ENCODE data around the gene TRIM8.

The TRIM8 gene

DNA sequence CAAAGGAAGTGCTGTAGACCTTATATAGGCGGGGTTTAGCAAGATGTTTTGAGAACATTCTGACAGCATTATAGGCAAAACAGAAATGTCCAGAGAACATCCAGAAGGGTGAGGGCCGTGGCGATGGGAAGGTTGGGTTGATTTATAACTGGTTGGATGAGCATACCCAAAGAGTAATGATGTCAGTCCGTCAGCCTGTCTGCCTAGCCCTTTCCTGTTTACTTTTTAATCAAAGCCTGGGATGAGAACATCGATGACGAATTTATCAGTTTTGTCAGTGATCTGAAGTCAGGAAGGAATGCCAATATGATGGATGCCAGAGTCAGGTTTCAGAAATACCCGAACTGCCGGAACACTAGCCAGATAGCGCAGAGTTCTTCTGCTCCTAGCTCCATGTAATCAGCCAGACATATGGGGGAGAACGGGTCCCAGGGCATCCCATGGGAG is 33.8 kb upstream of the TRIM8 start:
- no peak for TF ChIP-seq ZNF274 (IDR thresholded peaks at IDR 0.05; ENCODE audit: low read depth, low read length)

DNA sequence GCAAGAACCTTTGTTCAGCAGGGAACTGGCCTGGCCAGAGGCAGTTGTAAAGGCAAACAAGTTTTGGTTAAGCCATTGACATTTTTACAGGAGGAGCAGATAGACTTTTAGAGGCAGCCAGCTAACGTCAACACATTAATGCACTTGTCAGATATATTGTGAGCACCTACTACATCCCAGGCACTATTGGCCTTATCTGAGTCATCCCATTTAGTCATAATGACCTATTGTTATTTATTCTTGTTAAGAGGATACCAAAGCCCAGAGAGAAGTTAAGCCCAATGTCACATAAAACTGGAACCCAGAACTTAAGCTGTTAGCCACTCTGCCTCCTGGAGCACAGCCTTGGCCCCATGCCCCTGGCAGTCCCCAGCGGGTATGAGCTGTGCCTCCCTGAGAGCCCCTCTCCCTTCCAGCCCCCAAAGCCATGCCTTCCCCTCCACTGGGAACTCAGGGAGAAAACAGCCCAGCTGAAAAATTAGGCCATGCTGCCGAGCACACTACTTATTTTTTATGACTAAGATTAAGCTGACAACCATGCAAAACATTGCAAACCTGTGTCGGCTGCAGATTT is 32.7 kb upstream of the TRIM8 start:
- H3K4me3 ChIP-seq (ENCODE audit: low read length), result no peak overlapping the region

More for the DNA sequence above, 33.8 kb upstream of the TRIM8 start:
- no peak overlapping the region for H3K4me3 ChIP-seq (ENCODE audit: low read length)

DNA sequence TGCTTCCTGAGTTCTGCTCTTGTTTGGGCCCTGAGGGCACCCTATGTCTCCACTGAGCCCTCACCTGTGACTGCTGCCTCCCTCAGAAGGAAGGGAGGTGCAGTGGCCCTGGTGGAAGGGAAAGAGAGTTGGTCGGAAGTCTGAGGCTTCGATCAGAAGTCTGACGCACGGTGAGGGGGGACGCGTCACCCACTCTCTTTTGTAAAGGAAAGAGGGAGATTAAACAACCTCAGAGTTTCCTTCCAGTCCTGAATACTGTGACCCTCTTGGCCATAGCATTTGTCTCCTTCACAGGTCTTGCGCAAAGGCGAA is 31.4 kb upstream of the TRIM8 start:
- no peak for TF ChIP-seq ZNF274 (IDR thresholded peaks at IDR 0.05; ENCODE audit: low read depth, low read length)
- no peak overlapping the region for H3K4me3 ChIP-seq (ENCODE audit: low read length)

More for the DNA sequence above, 32.7 kb upstream of the TRIM8 start:
- no peak for TF ChIP-seq ZNF274 (IDR thresholded peaks at IDR 0.05; ENCODE audit: low read depth, low read length)

DNA sequence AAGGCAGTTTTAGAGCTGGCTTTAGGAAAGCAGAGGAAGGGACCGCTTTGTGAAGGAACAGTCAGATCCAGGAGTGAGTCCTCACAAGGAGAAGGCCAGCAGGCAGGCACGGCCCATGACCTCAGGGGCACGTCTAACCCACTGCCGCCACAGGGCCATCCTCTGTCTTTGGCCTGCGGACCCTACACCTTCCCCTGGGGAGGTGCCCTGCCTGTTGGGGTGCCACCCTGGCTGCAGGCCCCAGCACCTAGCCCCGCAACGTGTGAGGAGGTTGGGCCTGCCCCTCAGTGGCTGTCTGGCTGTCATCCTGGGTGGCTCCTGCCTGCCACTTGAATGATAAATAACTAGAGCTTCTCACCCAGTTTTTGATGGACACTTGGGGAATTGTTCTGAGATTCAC is 31.0 kb upstream of the TRIM8 start:
- H3K4me3 ChIP-seq (ENCODE audit: low read length), result no peak overlapping the region
- no peak for TF ChIP-seq ZNF274 (IDR thresholded peaks at IDR 0.05; ENCODE audit: low read depth, low read length)

DNA sequence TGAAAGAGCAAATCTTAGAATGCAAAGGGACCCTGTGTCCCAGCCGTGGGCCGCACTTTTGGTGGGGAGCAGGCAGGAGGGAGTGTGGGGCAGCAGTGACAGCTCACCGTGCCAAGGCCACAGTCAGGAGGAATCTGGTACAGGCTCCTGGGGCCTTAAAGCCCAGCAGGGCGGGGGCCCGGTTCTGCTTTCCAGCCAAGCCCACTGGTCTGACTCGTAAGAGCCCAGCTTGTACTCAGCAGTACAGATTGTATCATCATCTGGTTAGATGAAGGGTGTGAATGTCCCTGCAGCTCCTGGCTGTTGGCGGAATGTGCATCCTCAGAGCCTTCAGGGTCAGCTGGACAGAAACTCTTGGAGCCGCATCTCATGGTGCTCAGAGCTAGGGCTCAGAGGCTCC is 30.5 kb upstream of the TRIM8 start:
- no peak overlapping the region for H3K4me3 ChIP-seq (ENCODE audit: low read length)
- no peak for TF ChIP-seq ZNF274 (IDR thresholded peaks at IDR 0.05; ENCODE audit: low read depth, low read length)

DNA sequence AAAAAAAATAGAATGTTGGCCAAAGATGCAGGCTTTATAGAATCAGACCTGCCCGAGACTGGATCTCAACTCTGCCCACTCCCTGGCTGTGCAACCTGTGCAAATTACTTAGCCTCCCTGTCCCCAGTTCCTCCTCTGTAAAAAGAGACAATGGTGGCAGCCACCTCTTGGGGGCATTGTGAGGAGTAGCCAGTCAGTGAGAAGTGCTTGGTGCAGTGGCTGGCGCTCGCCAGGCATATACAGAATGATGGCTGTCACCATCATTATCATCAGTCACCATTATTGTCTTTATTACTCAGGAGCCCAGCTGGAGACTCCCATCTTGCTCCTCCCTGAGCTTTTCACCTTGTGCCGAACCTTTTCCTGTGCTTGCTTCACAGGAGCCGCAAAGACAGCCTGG is 29.4 kb upstream of the TRIM8 start:
- no peak for TF ChIP-seq ZNF274 (IDR thresholded peaks at IDR 0.05; ENCODE audit: low read depth, low read length)
- no peak overlapping the region for H3K4me3 ChIP-seq (ENCODE audit: low read length)

DNA sequence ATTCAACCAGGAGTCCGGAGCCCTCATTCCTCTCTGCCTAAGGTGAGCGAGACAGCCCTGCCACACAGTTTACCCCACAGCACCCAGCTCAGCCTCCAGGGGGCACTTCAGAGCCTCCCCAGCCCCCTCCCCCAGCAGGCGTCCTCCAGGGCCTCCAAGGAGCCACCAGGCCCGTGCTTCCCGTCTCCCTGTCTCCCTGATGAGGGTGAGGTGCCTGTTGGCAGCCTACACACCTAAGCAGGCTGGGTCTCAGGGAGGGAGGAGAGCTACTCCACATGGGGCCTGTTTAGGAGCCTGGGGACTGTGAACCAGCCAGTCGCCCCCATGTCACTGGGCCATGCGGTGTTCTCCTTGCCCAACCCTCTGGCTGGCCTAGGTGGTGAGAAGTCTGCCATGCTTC is 28.9 kb upstream of the TRIM8 start:
- TF ChIP-seq ZNF274 (IDR thresholded peaks at IDR 0.05; ENCODE audit: low read depth, low read length), result no peak
- no peak overlapping the region for H3K4me3 ChIP-seq (ENCODE audit: low read length)

DNA sequence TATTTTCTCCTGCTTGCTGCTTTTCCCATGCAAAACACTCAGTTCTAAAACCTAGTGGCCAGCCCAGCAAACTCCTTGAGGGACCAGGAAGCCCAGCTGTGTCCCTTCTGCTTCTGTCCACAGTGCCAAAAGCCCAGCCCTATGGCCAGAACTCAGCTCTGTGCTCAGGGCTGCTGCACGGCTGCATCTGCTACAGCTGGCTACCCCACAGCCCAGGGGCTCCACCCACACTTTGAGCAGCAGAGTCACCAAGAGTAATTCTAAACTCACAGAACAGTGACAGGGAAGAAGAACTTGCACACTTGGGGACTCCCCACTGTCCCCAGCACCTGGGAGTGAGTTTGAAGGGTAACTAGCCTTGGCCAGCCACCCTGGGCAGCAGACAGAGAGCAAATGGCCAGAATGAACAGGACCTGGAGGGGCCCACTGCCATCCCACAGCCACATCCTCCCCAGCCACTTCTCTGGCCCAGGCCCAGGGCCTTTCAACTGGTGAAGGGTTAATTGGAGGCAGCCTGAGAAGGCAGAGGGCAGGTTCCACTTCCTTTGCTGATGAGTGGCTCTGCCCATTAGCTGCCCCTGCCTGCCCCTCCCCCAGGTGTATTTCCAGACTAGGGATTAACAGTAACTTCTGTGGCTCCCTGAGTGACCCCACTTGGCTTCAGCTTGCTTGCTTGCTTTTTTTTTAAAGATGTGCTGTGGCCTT is 28.1 kb upstream of the TRIM8 start:
- no peak overlapping the region for H3K4me3 ChIP-seq (ENCODE audit: low read length)
- no peak for TF ChIP-seq ZNF274 (IDR thresholded peaks at IDR 0.05; ENCODE audit: low read depth, low read length)

DNA sequence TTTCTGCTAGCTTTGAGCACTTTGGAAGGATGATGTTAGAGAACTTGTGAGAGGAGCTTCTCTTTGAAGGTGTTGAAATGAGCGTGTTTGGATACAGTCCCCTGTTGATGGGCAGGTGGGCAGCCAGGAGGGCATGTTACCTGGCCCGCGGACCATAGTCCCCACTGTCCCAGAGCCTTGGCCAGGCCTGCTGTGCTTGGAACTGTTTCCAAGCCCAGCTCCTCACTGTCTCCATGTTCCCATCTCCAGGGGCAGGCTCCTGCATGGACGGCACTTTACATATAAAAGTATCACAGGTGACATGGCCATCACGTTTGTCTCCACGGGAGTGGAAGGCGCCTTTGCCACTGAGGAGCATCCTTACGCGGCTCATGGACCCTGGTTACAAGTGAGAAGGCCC is 27.2 kb upstream of the TRIM8 start:
- H3K4me3 ChIP-seq (ENCODE audit: low read length), result no peak overlapping the region
- TF ChIP-seq ZNF274 (IDR thresholded peaks at IDR 0.05; ENCODE audit: low read depth, low read length), result no peak

DNA sequence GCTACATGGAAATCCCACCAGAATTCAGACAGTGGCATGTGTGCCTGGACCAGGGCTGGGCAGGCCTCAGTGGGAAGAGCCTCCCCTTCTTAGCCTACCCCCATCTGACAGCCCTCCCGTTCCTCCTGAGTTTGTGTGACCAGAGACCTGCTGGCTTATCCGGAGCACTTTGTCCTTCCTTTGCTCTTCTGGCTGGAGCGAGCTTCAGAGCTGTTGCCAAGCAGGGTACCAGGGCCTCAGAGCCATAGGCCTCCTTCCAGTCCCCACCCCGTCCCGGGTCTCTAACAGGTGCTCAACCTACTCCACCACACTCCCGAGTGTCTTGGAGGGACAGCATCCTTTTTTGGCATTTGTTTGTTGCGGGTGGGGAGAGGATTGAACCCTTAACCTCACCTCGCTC is 26.5 kb upstream of the TRIM8 start:
- no peak for TF ChIP-seq ZNF274 (IDR thresholded peaks at IDR 0.05; ENCODE audit: low read depth, low read length)
- no peak overlapping the region for H3K4me3 ChIP-seq (ENCODE audit: low read length)

DNA sequence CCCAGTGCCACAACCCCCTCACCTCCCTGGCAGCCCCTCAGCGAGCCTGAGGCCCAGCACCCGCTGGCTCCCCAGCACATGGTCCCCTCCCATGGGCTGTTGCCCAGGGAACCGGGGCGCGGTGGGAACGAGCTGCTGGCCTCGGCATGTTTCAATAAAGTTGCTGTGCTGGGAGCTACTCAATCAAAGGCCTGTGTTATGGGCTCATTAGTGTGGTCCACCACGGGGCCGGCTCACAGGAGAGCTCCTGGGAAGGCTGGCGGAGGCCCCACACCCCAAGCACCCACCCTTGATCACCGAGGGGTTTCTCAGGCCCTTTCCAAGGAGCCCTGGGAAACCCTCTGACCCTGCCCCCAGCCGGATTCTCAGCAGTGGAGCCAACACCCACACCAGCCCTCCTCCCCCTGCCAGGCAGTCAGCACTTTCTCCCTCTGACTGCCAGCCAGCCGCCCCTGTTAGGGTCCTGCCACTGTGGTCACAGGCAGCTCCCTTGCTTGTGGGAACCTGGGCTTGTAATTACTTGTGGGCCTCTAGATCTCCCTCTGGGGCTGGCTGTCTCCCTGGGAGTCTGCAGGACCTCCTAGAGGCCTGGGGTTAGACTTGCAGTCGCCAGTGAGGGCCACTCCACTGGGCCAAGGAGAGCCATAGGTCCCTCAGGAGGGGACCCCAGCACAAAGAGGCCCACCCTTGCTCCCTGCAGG is 24.8 kb upstream of the TRIM8 start:
- H3K4me3 ChIP-seq (ENCODE audit: low read length), result no peak overlapping the region
- TF ChIP-seq ZNF274 (IDR thresholded peaks at IDR 0.05; ENCODE audit: low read depth, low read length), result no peak

DNA sequence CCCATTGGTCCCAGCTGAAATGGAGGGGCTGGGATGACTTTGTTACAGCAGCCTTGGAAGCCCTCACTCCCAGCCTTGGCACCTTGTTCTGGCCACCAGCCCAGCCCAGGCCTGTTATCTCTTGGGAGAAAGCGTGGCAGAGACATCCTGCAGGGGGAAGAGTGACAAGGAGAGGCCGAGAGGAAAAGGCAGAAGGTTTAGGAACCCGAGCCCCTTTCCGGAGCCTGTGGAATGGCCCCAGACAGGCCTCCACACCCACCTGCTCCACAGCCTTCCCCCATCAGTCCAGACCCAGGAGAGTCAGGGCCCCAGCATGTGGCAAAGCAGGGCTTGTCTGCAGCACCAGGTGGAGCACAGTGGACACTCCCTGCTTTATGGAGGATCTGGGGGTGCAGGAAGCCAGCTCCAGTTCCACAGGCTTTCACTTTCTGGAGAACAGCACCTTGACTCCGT is 24.1 kb upstream of the TRIM8 start:
- TF ChIP-seq ZNF274 (IDR thresholded peaks at IDR 0.05; ENCODE audit: low read depth, low read length), result no peak
- no peak overlapping the region for H3K4me3 ChIP-seq (ENCODE audit: low read length)

DNA sequence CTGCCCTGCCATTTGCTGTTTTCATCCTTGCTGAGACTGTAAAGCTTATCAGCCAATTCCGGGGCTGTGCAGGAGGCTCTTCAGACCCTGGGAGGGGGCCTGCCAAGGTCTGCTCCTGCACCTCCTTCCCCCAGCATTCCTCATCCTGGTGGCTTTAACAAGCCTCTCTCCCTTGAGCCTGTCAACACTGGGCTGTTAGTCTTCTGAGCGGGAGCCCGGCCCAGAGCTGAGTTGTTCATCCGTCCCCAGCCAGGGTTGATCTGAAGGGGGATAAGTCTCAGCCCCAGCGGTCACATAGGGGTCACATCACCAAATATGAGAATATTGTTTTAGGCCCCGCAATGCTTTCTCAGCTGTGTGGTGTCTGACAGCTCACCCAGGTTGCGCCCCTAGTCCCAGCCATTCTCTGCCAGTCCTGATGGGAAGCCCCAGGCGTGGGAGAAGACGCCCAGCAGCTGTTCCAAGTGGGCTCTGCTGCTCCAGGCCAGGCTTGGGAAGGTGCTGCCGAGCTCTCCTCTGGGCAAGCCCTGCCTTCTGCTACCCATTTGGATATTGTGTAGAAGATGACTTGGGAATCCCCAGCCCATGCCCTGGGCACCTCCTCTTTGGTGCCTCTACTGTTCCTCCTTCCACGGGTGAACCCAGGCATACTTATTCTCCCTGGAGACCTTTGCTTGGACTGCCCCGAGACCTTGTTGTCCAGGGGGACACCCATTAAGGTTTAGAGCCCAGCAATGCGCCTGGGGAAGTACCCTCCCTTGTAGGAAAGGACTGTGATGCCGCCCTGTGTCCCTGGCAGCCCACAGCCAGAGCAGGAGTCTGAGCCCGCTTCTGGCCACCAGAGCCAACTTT is 23.5 kb upstream of the TRIM8 start:
- TF ChIP-seq ZNF274 (IDR thresholded peaks at IDR 0.05; ENCODE audit: low read depth, low read length), result no peak
- no peak overlapping the region for H3K4me3 ChIP-seq (ENCODE audit: low read length)

All from GM08714 (cell line).